Left hindlimb (tissue), 1 donor: ENCODE results near the gene AQP12B.

Experiments used
- DNase-seq: peaks from one replicate; pipeline ENCODE4 v3.0.0-alpha.2; 2018

Gene AQP12B

GRCh38 chr2:240646900-240647502 is 35.7 kb downstream of the AQP12B start:
- DNase-seq = no peak

- DNase-seq = no peak
Measured at GRCh38 chr2:240646176-240646899, 36.3 kb downstream of the AQP12B start.

DNA sequence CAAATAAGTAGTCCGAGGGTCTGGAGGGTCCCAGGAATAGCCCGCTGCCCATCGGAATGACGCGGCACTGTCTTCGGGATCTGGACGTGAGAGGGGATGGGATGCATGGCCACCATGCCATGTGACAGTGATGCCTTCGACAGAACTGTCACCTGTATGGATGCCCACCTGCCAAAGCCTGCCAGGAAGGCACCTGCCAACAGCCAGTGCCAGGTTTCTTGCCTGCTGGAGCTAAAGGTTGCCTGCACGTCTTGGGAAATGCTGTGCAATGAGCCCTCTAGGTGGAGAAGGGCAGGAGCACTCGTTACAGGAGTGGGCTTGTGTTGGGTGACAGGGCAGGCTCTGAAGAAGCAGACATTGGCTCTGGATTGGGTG is 36.9 kb downstream of the AQP12B start:
- no peak for DNase-seq

DNA sequence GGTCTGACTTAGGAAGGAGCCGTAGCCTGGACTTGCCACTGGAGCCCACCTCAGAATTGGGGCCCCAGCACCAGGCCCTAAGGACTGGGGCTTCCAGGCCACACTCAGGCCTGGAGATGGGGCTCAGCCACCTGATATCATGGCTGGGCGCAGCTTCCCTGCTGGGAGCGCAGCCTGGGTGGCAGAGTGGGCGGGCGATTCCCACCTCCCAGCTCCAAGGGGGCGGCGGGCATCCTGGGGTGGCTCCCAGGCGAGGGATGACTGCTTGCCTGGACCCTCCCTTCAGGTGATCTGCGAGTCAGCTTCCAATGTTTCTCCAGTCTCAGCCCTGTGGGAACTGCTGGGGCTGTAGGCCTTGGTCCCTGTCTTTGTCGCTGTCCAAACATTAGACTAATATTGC is 37.3 kb downstream of the AQP12B start:
- DNase-seq = peak; percentile 10

GRCh38 chr2:240644859-240645301 is 37.8 kb downstream of the AQP12B start:
- peak; percentile 12 for DNase-seq

DNA sequence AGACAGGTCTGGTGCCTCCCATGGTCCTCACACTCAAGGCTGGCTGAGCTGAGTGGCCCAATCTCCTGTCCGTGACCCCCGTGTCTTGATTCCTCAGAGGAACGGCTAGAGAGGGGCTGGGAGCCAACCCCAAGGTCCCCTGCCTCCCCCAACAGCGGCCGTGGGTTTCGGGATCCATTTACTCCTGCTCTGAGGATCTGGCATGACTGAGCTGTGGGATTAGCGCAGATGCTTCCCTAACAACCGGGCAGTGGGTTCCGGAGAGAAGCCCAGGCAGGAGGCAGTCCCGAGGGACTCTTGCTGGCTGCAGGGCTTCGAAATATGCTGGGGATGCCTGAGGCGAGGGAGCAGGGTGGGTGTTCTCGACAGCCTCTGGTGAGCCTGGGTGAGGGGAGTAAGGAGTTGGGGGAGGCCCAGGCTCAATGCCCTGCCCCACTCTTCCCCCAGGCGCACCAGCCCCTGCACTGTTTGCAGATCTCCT is 38.5 kb downstream of the AQP12B start:
- DNase-seq = no peak

GRCh38 chr2:240643811-240644150 is 38.9 kb downstream of the AQP12B start:
- peak; percentile 16 for DNase-seq

DNA sequence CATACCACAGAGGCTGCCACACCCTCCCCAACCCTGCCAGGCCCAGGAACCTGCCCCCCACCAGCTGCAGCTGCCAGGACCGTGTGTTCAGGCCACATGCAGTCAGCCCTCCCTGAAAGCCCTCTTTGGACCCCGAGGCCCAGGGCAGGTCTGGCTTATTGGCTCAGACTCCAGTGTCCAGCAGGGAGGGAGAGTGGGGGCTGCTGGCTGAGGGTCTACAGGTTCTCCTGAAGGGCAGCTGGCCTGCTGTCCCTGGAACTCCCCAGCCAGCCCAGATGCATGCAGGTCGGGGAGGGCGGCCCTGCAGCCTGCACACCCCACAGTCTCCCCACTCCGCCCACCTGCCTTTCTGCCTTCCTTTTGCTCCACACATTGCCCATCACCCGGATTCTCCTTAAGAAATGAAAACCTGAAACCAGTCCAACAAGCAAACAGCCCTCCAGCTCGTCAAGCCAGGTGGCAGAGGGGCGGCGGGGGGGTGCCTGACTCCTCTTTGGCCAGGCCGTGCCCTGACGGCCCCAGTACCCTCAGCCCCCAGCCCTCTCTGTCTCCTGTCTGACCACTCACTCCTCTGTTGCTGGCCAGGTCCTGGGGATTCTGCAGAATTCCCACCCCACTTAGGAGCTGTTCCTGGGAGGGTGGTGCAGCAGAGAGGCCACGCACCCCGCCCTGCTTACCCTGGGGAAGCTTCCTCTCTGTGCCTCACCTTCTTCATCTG is 39.4 kb downstream of the AQP12B start:
- peak; percentile 15 for DNase-seq

DNA sequence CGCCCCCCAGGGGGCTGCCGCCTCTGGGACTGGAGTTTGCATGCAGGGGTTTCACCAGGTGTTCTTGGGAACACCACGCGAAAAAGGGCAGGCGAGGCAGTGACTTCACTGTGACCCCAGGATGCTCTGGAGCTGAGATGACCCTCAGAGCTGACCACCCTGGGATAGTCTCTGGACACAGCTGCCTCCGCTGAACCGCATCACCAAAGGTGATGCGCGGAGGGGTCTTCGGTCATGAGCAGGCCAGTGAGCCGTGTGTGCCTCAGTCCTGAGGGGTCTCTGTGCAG is 39.9 kb downstream of the AQP12B start:
- no peak for DNase-seq

DNA sequence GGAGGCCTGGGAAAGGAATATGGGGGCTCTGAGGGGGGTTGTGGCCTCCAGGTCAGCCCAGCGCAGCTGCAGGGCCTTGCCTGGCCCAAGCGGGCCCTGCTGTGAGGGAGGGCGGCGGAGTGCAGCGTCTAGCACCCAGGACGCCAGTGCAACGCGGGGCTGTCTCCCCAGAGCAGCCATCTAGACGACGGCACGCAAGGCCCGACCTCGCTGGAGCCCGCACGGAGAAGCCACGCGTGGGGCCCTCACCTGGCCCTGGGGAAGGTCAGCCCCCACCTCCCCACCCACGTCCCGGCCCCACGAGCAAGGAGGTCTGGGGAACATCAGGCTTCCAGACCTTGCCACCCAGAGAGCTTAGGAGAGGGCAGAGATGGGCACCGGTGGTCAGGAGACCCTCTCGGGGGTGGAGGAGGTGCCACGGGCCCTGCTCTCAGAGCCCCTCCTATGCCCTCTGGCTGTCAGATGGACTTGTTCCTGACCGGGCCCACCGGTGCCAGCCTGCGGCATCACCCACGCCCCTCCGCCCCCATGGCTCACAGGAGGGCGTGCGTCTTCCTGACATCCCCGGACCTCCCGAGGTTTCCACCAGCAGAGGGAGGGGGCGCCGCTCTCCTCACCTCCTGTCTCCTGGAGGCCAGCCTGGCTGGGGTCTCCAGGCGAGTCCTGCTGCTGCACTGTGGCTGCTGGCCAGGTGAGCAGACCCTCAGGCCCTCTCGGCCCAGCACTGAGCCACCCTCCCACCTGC is 40.5 kb downstream of the AQP12B start:
- DNase-seq = peak; percentile 17

GRCh38 chr2:240640939-240641338 is 41.7 kb downstream of the AQP12B start:
- peak; percentile 37 for DNase-seq

DNA sequence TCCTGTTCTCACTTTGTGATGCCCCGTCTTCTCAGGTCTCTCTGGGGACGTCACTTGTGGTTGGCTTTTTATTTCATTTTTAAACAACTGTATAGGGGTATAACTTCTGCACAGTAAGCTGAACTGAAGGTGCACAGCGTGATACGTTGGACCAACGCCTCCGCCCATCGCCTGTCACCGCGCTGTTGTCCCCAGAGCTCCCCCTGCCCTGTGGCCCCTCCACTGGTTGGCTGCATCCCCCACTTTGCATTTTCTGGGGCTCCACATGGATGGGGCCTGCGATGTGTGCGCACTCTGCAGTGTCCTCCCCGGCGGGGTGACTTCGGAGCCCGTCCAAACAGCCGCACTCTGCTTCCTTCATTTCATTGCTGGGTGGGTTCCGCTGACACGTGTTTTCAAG is 43.1 kb downstream of the AQP12B start:
- peak; percentile 20 for DNase-seq

- DNase-seq = peak; percentile 42
Measured at GRCh38 chr2:240638512-240639160, 44.0 kb downstream of the AQP12B start.

GRCh38 chr2:240637901-240638345 is 44.8 kb downstream of the AQP12B start:
- DNase-seq = no peak

DNA sequence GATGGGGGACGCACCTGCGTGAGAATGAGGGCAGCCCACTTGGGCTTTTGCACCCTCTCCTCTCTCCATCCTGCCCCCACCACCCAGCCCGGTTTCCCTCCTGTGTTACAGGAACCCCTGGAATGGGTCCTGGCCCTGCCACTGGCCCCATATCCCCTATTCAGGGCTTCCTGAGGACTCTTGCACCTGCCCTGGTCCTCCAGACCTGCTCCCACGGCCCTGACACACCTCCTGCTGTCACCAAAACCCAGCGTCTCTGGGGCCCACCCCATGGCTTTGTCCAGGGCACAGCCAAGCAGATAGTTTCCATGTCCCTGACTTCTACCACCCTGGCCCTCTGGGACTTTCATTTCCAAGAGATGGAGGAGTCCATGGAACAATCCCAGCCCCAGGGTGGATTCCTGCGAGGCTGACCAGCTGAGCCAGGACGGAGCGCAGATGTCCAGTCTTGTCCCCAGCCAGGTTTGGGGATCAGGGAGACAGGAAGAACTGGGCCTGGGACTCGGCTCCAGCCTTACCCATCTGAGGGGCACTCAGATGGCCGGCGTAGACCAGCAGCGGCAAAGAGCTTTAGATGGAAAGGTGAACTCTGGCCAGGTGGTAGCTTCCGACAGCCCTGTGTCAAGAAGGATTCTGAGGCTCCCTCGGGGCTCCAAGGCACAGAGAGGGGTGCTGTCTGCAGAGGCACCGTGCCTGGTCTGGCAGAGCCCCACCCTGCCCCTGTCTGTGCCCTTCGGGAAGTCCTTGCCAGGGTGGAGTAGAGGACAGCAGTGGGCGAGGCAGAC is 45.4 kb downstream of the AQP12B start:
- DNase-seq = peak; percentile 24

- DNase-seq = peak; percentile 13
Measured at GRCh38 chr2:240636563-240637115, 46.0 kb downstream of the AQP12B start.

DNA sequence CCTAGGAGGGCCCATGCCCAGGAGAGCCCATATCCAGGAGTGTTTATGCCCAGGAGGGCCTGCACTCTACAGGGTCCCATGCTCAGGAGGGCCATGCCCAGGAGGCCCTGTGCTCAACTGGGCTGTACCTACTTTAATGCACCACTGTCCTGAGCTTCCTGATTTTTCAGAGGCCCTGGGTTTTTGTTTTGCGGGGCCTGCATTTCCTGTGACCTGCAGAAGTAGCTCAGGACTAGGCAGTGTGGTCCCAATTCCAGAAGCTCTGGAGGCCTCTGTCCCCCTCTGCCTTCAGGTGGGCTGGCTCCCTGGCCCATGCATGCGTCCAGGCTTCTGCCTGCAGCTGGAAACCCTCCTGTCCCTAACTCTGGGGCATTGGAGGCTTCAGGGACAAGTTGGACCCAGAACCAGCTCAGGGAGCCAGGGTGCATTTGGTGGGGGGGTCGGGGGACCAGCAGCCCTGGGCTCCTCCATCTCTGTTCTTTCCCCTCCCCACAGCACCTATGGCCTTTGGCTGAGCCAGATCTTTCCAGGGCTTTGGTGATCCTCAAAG is 46.6 kb downstream of the AQP12B start:
- DNase-seq = no peak

GRCh38 chr2:240635121-240635997 is 47.3 kb downstream of the AQP12B start:
- DNase-seq = peak; percentile 13

GRCh38 chr2:240632306-240632721 is 50.4 kb downstream of the AQP12B start:
- no peak for DNase-seq
